Anterior cingulate cortex (tissue), 58 donors: Measurements from ENCODE around the gene ARHGAP44.

Source experiments
- DNase-seq, 58 donors: peaks; one replicate each; lab custom pipeline; 2025; lab: John Stamatoyannopoulos, UW

ARHGAP44 gene

DNA sequence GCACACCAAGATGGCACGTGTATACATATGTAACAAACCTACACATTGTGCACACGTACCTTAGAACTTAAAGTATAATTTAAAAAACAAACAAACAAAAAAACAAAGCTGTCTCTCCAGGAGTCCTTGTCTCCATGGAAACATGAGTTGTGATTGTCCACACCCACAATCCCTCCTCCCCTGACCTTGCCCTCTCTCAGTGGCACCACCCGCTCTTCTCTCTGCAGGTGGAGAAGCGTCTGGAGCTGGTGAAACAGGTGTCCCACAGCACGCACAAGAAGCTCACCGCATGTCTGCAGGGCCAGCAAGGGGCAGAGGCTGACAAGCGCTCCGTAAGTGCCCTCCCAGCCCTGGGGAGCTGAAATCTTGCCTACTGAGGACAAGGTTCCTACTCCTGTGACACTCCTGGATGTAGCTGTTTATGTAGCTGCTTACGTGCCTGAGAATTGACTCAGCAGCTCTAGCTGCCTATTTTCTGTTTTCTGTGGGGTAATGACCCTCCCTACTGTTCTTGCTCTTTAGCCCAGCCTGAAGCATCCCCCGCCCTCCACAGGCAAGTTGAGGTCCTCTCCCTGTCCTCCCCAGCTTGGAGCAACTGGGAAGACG is 107.0 kb downstream of the ARHGAP44 start:
- no peak for DNase-seq

- DNase-seq, result no peak
Observed at GRCh38 chr17:12898110-12898509, 108.8 kb downstream of the ARHGAP44 start.

- no peak for DNase-seq
Observed at GRCh38 chr17:12899604-12900003, 110.3 kb downstream of the ARHGAP44 start.

DNA sequence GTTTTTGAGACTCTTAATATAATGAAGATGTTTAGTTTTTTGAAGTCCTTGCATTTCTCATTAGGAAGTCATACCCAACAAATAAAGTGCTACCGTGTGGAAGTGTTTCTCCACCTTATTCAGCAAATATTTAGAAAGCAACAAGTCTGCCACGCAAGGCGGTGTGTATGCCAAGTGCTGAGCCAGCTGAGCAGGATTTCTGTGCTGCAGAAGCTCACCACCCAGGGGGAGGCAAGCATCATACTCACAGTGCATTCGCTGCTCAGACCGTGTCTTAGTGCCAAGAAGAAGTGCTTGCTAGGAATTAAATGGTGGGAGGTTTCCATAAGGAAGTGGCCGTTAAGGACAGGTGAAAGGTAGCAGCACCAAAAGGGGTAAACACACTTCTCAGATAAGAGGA is 111.2 kb downstream of the ARHGAP44 start:
- no peak for DNase-seq

- DNase-seq, result no peak
Observed at GRCh38 chr17:12902046-12902445, 112.7 kb downstream of the ARHGAP44 start.

DNA sequence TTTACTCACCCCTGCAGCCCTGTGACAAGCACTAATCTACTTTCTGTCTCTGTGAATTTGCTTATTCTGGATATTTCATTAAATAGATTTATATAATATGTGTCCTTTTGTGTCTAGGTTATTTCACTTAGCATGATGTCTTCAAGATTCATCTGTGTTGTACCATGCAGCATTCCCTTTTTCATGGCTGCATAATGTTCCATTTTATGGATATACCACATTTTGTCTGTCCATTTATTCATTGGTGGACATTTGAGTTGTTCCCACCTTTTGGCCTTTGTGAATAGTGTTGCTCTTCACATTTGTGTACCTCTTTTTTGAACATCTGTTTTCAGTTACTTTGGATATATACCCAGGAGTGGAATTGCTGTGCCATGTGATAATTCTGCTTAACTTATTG is 118.2 kb downstream of the ARHGAP44 start:
- DNase-seq, result no peak

DNA sequence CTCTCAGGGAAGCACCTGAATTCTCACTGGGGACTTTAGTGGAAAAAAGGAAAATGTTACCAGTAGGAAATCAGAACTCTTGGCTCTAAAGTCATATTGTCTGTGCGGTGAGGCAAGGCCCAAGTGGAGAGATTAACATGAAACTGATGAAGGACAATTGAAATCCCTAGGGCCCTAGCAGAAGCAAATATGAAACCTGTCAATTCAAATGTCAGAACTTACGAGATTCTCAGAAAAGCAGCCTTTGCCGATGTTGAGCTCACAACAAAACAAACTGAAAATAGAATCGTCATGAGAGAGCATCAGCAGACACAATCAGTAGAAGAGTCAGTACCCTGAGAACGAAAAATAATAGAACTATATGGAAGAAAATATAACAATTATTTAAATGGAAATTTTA is 119.7 kb downstream of the ARHGAP44 start:
- DNase-seq, result no peak

- DNase-seq, result no peak
Observed at GRCh38 chr17:12909511-12909910, 120.2 kb downstream of the ARHGAP44 start.

GRCh38 chr17:12911239-12911638 is 121.9 kb downstream of the ARHGAP44 start:
- no peak for DNase-seq

DNA sequence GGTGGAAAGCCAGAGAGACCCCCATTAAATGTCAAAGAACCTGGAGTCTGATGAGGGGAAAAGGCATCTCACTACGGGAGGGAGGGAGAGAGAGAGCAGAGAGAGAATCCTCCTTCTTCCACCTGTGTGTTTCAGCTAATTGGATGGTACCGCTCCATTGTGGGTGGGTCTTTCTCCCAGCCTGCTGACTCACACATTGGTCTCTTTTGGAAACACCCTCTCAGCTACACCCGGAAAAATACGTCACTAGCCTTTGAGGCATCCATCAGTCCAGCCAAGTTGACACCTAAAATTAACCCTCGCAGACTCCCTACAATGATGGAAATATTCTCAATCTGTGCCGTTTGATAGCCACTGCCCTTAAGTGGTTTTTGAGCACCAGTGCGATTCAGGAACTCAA is 128.1 kb downstream of the ARHGAP44 start:
- DNase-seq, result no peak

- DNase-seq, result peak in 26 of 58 donors; percentile 1 to 69 (median 32)
Observed at GRCh38 chr17:12918142-12918541, 128.8 kb downstream of the ARHGAP44 start.

GRCh38 chr17:12922120-12922519 is 132.8 kb downstream of the ARHGAP44 start:
- DNase-seq, result no peak

GRCh38 chr17:12924614-12925013 is 135.3 kb downstream of the ARHGAP44 start:
- no peak for DNase-seq

DNA sequence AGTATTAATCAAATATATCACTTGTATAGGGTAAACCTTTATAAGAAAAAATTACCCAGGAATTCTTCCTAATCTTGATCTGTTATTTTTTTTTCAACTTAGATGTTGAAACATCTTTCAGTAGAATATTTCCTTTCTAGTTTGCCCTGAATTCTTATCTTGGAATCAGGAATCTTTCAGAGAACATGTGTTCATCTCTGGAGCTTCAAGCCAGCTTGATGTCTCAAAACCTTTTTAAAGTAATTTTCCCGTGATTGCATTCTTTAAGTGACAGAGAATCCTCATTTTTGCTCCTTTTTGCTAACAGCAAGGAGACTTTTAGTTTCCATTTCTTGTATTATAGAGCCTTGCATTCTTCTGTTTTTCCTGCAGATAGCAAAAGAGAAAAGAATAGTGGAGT is 137.7 kb downstream of the ARHGAP44 start:
- DNase-seq, result no peak

- no peak for DNase-seq
Observed at GRCh38 chr17:12927541-12928425, 138.5 kb downstream of the ARHGAP44 start.

DNA sequence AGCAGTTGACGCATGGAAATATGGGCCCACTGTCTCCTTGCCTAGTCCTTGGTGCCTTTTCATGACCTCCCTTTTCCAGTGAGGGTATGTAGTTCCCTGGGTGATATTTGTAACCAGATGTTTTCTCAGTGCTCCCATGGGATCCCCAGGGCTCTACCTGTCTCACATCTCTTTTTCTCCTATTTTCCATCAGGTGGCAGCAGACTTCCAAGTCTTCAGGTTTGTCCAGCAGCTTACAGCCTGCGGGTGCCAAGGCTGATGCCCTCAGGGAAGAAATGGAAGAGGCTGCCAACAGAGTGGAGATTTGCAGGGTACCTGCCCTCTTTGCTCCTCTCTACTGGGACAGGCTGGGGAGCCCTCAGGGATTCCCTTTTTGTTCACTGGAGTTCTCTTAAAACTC is 139.4 kb downstream of the ARHGAP44 start:
- DNase-seq, result no peak

DNA sequence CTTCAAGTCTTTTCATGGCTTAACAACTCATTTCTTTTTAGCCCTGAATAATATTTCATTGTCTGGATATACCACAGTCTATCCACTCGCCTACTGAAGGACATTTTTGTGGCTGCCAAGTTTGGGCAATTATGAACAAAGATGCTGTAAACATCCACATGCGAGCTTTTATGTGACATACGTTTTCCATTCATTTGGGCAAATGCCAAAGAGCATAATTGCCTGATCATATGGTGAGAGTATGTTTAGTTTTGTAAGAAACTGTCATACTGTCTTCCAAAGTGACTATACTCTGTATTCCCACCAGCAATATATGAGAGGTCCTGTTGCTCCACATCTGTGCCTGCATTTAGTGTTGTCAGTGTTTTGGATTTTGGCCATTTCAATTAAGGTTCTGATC is 147.2 kb downstream of the ARHGAP44 start:
- DNase-seq, result no peak

DNA sequence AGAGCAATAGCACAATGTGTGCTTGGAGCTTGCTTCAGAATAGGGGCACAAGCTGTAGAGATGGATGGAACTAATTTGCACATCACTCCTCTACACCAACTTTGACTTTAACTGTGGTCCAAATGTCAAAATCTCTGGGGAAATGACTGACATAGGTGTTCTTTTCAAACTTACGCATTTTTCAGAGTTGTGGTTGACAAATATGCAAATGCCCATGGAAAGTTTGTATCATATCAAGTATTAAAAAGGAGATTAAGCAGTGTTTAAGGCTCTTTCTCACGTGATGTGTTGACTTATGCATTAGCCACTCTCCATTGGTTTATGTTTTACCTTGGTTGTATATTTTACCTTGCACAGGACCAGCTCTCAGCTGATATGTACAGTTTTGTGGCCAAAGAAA is 151.4 kb downstream of the ARHGAP44 start:
- no peak for DNase-seq

DNA sequence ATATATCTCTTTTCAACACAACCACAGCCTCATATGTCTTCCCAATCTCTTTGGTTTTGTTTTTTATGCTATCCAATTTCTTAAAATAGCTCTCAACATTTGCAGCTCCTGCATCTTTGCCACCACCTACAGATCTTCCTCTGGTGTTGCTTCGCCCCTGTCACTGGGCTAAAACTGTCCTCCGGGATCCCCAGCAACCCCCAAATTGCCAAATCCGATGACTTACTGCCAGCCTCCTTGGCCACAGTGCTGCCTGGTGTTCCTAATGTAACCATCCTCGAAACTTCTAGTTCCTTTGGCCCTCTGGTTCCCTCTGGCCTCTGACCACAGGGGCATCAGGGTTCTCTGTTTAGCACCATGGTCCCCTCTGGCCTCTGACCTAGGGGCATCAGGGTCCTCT is 157.7 kb downstream of the ARHGAP44 start:
- DNase-seq, result peak in 7 of 58 donors; percentile 1 to 22 (median 3)

DNA sequence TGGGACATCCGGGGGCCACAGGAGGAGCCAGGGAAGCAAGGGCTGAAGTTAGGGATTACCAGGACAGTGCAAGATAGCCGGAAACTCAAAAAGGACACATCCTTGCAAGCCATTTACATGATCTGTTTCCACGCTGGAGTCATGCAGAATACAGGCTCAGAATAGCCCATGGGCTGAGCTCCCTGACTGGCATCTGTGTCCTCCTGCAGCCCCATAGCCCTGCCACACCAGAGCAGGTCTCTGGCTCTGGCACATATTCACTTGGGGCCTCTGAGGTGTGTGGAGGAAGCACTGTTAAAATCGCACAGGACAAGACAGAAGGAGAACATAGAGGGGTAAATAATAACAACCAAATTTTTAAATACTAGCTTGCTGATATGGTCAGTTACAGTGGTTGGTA is 162.7 kb downstream of the ARHGAP44 start:
- no peak for DNase-seq

- DNase-seq, result peak in 38 of 58 donors; percentile 4 to 76 (median 28)
Observed at GRCh38 chr17:12953156-12953555, 163.9 kb downstream of the ARHGAP44 start.

DNA sequence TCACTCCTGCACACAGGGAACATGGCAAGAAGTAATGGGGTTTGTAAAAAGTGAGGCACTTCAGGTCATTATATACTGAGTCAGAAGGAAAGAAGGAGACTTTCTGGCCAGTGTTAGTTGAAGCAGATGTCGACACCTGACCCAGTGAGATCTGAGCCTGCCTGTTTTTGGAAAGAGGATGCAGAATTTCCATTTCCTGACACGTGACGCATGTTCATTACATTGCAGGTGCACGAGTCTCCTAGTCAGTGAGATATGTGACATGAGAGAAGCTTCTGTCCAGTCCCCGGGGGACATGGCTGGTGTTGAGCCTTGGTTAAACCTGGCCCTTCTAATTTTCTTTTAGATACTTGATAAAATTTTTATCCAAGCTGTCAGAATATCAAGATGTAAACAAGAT is 166.2 kb downstream of the ARHGAP44 start:
- no peak for DNase-seq
